WTC11 (cell line): ENCODE results near the gene ATM.

Experiments used
- CREB1 ChIP-seq: sonication (generic); formaldehyde crosslinking; IDR thresholded peaks from 2 replicates; pipeline ENCODE4 v1.8.0; 2023; ENCODE audit warnings: mild to moderate bottlenecking, missing genetic modification reagents
- CTCF ChIP-seq: fragments of 200-600 bp; IDR thresholded peaks from 2 replicates; pipeline ENCODE4 v1.8.0; 2022; ENCODE audit warnings: antibody characterized with exemption
- SMAD3 ChIP-seq: sonication (generic); formaldehyde crosslinking; IDR thresholded peaks from 2 replicates; pipeline ENCODE4 v1.8.0; 2022; ENCODE audit warnings: missing genetic modification reagents, mild to moderate bottlenecking, borderline replicate concordance
- TF ChIP-seq, protein P1 (sequence below): sonication (generic); formaldehyde crosslinking; conservative IDR thresholded peaks from 2 replicates; pipeline ENCODE4 v1.8.1; 2022; ENCODE audit warnings: mild to moderate bottlenecking, missing genetic modification reagents

- TF ChIP-seq, protein P1, sequence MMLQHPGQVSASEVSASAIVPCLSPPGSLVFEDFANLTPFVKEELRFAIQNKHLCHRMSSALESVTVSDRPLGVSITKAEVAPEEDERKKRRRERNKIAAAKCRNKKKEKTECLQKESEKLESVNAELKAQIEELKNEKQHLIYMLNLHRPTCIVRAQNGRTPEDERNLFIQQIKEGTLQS = no peak
- TF ChIP-seq SMAD3 (CRISPR knock-in tag) (no peak), CREB1 (CRISPR knock-in tag) (no peak), CTCF (no peak)
Measured at GRCh38 chr11:108313444-108313843, 90.6 kb downstream of the ATM start.
